Right kidney (tissue), 1 donor: Measurements from ENCODE around the gene SYNJ2.
A peak's percentile ranks its signal among the peaks of the same experiment; 100 is the strongest.

ENCODE experiments used
- DNase-seq: peaks from one replicate; pipeline ENCODE4 v3.0.0-alpha.2; 2016

The SYNJ2 gene

GRCh38 chr6:157999168-158000051, 17.7 kb downstream of the SYNJ2 start:
- DNase-seq: no peak

DNA sequence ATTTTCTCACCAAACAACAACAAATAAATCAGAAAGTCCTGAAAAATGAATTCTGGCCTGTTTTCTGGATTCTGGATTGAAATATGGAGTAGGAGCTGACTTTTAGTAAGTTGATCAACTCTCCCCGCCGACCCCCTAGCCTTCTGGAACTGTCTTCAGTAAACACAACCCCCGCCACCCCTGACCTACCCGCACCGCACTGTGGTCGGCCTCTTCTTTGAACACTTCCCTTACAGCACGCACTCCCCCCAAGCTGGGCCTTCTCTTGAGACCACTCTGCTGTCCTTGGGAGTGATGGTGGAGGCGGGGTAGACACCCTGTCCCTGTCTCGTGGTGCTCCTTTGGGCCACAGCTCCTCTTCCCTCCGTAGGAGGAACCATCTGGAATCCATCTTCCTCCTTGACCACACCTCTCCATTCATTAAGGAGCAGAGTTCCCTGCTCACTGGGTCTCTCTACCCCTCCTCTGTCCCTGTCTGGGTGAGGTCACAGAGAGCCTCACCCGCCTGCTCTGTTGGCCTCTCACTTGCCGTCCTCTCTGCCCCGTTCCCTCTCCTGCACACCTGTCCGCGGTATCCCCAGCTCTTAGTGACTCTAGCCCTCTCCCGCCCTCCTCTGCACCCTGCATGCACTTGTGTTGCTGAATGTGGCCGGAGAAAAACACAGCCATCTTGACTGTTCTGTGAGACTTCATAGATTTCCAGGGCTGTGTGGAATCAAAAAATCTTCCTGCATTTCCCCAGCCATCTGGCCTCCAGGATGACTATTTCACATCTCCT, 19.1 kb downstream of the SYNJ2 start:
- DNase-seq: peak; percentile 19

- no peak for DNase-seq
Observed at GRCh38 chr6:158002249-158002950, 20.7 kb downstream of the SYNJ2 start.

- DNase-seq: peak; percentile 50
Observed at GRCh38 chr6:158002951-158003853, 21.5 kb downstream of the SYNJ2 start.

DNA sequence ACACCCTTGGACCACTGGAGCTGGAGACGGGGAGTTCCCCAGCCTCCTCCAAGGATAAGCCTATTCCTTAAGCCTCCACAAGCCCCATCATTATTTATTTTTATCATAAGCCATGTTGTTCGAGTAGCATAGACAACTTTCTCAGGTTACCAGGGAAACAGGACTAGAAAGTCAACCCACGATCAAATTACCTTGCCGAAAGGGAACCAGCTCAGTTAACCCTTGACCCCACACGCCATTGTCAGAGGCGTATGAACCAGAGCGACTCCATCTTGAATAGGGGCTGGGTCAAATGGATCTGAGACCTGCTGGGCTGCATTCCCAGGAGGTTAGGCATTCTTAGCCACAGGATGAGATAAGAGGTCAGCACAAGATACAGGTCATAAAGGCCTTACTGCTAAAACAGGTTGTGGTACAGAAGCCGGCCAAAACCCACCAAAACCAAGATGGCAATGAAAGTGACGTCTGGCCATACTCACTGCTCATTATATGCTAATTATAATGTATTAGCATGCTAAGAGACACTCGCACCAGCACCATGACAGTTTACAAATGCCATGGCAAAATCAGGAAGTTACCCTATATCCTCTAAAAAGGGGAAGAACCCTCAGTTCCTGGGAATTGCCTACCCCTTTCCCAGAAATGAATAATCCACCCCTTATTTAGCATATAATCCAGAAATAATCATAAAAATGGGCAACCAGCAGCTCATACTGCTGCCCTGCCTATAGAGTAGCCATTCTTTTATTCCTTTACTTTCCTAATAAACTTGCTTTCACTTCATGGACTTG, 22.4 kb downstream of the SYNJ2 start:
- DNase-seq: no peak

GRCh38 chr6:158004701-158005095, 23.0 kb downstream of the SYNJ2 start:
- DNase-seq: no peak

GRCh38 chr6:158005626-158006180, 24.0 kb downstream of the SYNJ2 start:
- no peak for DNase-seq

DNA sequence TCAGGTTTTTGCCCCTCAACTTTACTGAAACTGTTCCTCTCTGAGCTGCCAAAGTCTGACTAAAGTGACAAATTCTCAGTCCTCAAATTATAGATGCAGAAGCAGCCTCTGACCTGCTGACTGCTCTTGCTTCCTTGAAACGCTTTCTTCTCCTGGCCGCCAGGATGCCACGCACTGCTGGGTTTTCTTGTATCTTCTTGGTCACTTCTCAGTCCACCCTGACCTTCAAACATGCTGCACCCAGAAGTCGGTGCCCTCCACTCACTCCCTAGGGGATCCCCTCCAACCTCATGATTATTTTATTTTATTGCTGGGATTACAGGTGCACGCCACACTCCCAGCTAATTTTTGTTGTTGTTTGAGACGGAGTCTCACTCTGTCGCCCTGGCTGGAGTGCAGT, 24.7 kb downstream of the SYNJ2 start:
- DNase-seq: no peak

DNA sequence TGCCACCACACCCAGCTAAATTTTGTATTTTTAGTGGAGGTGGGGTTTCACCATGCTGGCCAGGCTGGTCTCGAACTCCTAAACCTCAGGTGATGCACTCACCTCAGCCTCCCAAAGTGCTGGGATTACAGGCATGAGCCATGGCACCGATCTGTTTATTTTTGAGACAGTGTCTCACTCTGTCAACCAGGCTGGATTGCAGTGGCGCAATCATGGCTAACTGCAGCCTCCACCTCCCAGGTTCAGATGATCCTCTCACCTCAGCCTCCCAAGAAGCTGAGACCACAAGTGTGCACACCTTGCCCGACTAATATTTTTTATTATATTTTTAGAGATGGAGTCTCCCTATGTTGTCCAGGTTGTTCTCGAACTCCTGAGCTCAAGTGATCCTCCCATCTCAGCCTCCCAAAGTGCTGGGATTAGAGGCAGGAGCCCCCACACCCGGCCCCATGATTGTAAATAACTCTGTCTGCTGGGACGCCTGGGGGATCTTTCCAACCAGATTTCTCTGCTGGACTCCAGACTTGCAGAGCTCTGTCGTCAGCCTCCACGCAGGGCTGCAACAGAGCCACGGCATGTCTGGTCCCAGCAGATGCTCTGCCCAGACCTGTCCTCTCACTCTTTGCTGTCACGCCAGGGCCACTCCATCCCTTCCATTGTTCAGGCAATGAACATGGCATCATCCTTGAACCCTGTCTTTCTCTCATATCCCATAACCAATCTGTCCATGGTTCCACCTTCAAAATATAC, 25.3 kb downstream of the SYNJ2 start:
- DNase-seq: no peak

GRCh38 chr6:158008864-158009113, 27.1 kb downstream of the SYNJ2 start:
- no peak for DNase-seq

DNA sequence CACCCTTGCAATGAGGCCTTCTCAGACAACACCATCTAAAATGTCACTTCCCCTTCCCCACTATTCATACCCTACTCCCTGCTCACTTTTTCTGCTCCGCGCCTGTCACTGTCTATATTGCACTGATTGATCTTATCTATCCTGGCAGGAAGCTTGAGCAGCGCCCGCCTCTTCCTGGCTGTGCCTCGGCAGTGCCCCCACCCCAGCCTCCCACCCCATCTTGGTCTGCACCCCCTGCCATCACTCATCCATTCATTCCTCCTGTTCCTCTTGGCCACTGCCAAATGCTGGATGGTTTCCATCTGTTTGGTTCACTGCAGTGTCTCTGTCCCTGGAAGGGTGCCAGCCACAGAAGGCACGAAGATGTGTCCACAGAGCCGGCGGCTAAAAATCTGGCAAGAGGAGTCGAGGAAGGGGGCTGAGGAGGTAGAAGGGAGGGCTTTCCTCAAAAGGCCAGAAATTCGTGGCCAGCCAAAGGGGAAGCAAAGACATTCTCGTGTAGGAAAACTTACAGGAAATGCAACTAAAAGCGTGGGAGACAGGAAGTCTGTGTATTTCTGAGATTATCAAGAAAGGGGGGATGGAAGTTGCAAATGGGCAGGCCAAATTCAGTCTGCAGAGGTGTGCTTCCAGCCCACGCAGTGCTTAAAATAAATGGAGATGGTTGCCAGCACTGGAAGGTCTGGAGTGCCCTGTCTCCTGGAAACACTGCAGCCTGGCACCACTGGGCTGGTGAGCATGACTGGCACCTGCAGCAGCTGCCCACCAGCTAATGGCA, 27.6 kb downstream of the SYNJ2 start:
- peak; percentile 38 for DNase-seq

GRCh38 chr6:158009935-158010585, 28.4 kb downstream of the SYNJ2 start:
- no peak for DNase-seq

DNA sequence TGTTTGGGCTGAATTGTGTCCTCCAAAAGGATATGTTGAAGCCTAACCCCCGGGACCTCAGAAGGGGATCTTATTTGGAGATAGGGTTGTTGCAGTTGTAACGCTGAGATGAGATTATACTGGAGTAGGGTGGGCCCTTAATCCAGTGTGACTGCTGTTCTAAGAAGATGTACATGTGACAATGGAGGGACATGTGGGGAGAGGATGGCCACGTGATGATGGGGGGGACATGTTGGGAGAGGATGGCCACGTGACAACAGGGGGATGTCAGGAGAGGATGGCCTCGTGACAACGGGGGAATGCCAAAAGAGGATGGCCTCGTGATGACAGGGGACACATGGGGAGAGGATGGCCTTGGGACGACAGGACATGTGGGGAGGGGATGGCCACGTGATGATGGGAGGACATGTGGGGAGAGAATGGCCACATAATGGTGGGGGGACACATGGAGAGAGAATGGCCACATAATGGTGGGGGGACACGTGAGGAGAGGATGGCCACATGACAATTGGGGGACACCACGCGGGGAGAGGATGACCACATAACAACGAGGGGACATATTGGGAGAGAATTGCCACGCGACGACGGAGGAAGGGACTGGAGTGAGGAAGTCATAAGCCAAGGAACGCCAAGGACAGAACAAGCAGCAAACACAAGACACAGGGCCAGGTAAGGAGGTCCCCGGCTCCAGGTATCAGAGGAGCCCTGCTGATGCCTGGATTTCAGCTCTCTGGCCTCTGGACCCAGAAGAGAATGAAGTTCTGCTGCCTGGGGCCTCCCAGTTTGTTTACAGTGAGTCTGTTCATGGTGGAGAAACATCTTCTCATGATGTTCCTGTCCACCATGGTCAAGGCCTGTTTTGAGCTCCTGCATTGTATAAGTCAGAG, 29.2 kb downstream of the SYNJ2 start:
- DNase-seq: no peak

DNA sequence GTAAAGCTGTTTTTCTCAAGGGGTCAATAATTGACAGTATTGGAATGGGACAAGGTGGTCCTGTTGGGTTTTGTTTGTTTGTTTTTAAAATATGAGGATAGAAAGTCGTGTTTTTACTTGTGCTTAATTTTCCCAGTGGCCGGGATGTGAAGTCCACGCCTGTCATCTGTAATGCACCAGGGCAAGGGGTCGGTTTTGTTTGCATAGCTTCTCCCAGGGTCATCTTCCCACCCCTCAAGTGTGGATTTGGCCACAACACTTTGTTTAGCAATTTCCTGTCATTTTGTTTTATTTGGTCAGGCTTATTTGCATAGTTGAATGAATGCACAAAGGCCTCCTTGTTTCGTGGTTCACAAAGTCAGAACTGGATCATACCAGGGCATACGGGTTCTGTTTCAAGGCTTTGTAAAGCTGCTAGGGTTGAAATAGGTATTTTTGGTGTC, 29.8 kb downstream of the SYNJ2 start:
- DNase-seq: no peak

DNA sequence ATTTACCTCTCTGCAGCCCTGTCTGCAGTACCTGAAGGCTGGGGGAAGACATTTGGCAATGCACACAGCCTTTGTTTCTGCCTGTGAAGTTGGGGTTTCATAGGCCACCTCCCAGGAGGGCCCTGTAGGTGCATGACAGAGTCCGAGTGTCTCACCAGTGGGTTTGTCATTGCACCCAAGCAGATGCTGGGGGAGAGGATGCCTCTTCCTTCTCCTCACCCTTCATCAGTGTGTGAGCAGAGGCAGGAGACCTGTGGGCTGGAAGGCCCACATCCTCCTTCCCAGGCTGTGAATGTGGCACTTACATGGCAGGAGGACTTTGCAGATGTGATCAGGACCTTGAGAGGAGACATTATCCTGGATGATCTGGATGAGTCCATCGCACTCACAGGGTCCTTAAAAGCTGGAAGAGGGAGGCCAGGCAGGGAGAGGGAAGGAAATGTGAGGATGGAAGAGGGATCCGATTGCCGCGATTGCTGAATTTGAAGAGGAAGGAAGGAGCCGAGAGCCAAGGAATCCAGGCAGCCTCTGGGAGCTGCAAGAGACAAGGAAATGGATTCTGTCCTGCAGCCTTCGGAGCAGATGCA, 30.4 kb downstream of the SYNJ2 start:
- no peak for DNase-seq

DNA sequence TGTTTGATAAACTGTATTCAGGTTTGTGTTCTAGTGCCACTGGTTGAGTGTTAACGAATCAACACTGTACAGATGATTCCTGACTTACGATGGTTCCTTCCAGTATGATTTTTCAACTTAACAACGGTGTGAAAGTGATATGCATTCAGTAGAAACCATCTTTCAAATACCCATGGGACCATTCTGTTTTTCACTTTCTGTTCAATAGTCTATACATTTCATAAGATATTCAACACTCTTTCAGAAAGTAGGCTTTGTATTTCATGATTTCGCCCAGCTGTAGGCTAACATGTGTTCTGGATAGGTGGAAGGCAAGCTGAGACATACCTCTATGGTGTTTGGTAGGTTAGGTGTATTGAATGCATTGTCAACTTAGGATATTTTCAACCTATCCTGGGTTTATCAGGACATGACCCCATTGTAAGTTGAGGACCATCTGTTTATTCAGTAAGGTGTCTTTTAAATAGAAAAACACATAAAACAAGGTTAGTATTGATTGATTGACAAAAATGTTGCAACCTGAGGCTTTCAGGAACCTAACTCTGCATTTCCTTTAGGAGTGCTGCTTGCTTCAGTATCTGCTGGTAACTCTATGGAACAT, 32.3 kb downstream of the SYNJ2 start:
- DNase-seq: no peak
